ENCODE results near the gene WDR17.

WDR17 gene

DNA sequence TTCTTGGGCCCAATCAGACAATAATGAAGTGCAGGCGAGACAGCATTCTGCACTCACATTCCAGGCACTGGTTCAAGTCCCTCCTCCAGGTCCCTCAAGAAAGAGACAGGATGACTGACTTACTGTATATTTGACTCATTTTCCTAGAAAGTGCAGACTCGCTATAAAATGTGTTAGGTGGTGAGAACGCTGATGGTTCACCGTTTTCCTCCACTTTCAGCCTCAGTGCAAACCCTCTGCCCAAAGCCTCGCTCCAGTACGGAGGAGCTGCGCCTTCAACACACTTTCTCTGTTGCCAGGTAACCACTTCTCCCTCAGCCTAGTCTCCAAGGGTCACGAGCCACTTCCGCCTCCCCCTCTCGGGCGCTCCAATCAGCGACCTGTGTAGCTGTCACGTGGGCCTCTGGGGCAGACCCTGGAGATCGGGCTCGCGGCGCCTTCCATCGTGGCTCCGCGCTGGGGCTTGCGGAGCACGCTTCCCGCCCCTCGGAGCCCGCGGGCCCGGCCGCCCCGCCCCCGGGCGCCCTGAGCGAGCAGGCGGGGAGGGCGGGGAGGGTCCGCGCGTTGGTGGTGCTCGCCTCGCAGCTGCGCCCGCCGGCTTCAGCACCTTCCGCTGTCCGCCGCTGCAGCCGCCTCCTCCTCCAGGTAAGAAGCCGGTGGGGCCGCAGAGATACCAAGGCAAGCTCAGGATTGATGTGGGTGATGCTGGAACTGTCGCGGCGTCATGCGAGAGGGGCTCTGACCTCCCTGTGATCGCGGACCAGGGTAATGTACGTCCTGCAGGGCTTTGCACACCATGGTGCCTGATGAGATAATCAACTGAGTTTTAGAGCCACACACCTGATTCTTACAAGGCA, at the start of gene WDR17:
Gene WDR17 (plus strand): TSS at position 407 of the 857 bp plus-strand sequence. CDS start 45,740 bp downstream, outside the sequence.
- intact Hi-C loops (cut with DNase I), result loop anchor here (10.0 kb wide), 1 partner anchor 279 kb away; no protein-coding TSS in a partner anchor
- peak; percentile 91 to 99 (median 96) for DNase-seq

GRCh38 chr4:176016601-176017000, 49.0 kb upstream of the WDR17 start:
- no peak for DNase-seq
- intact Hi-C loops (cut with DNase I), result no loop called here

DNA sequence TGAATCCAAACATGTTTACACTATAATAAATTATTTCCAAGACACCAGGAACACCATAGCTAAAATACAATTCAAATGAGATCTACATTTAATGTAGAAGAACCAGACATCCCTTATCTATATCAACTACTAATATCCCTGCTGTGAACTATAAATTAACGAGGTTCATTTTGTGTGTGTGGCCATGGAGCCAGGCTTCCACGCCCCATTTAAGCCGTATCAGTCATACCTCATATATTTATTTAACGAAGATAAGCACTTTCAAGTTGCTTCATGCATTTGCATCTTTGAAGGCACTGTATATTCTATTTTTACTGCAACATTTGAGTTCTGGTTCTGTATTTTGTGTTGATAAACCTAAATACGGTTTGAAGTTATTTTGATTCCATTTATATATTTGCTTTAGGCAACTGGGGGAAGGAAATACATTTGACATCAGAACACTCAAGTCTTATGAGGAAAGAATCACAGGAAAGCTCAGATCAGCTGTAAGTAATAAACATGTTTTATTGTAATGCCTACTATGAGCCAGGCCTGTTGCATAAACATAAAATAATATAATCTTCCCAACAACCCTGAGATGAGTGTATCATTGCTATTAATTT, 45.1 kb upstream of the WDR17 start:
- DNase-seq, result no peak
- intact Hi-C loops (cut with DNase I), result no loop called here

GRCh38 chr4:176030391-176030790, 35.2 kb upstream of the WDR17 start:
- no peak for DNase-seq
- intact Hi-C loops (cut with DNase I), result no loop called here

GRCh38 chr4:176031922-176032321, 33.7 kb upstream of the WDR17 start:
- intact Hi-C loops (cut with DNase I), result no loop called here
- DNase-seq, result no peak

DNA sequence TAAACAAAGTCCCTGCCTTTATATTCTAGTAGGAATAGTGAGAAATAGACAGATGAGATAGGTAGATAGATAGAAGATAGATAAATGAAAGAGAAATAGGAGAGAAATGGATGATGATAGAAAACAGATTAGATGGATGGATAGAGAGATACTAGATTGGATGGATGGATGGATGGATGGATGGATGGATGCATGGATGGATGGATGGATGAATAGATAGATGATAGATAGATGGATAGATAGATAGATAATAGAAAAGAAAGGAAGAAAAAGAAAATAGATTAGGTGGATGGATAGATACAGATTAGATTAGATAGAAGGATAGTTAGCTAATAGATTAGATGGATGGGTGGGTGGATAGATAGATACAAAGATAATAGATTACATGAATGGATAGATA, 33.2 kb upstream of the WDR17 start:
- no peak for DNase-seq
- intact Hi-C loops (cut with DNase I), result no loop called here

- intact Hi-C loops (cut with DNase I), result loop anchor here (1.0 kb wide), 1 partner anchor 307 kb away; no protein-coding TSS in a partner anchor
- DNase-seq, result peak in 2 of 10 donors; percentile 19 to 28
These were observed 31.1 kb upstream of the WDR17 start for GRCh38 chr4:176034499-176034898.

DNA sequence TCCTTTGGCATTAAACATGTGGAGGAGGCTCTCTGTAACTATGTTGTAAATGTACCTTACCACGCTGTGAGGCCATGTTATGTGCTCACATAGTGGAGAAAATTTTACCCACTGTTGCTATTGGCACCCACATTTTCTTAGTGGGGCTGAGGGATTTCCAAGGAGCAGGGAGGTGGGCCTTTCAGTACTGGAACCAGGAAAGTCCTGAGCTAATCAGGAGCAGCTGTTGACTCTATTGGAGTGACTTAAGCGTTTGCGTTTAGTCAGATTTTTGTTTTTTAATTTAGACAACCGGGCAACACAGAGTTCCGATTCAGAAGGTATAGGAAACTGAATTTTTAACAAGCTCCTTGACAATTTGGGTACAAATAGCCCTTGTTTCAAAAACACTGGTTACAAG, 30.7 kb upstream of the WDR17 start:
- no peak for DNase-seq
- intact Hi-C loops (cut with DNase I), result loop anchor here (1.0 kb wide), 1 partner anchor 306 kb away; no protein-coding TSS in a partner anchor

DNA sequence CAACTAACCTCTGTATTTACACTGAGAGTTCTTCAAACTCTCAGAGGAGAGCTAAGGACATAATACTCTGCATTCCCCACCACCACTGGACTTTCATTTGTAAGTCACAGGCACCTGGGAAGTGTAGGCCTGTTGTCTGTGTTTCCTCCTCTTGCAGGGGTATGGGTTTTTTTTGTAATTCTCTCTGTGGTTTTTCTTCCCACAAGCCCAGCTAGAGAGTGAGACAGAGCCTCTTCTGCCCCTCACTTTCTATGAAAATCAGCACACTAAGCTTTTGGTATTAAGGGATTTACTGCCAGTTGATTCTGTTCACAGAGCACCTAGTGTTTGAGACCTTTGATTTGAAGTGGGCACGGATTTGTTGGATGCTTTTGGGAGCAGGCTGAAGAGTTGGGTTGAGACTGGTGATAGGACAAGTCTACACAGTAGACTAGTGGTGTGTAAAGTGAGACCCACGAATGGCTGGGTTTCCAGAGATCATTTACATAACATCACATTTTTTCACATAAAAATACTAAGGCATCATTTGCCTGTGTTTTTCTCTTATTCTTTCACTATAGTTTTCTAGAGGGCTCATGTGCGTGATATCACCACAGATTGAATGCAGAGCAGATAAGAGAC, 28.9 kb upstream of the WDR17 start:
- no peak for DNase-seq
- intact Hi-C loops (cut with DNase I), result no loop called here

DNA sequence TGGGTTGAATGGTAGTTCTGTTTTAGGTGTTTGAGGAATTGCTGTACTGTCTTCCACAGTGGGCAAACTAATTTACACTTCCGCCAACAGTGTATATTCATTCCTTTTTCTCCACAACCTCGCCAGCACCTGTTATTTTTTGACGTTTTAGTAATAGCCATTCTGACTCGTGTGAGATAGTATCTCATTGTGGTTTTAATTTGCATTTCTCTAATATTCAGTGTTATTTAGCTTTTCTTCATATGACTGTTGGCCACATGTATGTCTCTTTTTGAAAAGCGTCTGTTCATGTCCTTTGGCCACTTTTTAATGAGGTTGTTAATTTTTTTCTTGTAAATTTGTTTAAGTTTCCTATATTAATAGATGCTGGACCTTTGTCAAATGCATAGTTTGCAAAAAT, 26.9 kb upstream of the WDR17 start:
- intact Hi-C loops (cut with DNase I), result no loop called here
- DNase-seq, result no peak

DNA sequence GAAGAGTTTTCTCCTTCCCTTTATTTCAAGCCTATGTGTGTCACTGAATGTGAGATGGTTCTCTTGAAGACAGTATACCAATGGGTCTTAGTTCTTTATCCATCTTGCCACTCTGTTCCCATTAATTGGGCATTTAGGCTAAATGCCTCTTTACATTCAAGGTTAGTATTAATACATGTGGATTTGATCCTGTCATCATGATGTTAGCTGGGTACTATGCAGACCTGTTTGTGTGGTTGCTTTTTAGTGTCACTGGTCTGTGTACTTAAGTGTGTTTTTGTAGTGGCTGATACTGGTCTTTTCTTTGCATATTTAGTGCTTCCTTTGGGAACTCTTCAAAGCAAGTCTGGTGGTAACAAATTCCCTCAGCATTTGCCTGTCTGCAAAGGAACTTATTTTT, 23.4 kb upstream of the WDR17 start:
- intact Hi-C loops (cut with DNase I), result no loop called here

DNA sequence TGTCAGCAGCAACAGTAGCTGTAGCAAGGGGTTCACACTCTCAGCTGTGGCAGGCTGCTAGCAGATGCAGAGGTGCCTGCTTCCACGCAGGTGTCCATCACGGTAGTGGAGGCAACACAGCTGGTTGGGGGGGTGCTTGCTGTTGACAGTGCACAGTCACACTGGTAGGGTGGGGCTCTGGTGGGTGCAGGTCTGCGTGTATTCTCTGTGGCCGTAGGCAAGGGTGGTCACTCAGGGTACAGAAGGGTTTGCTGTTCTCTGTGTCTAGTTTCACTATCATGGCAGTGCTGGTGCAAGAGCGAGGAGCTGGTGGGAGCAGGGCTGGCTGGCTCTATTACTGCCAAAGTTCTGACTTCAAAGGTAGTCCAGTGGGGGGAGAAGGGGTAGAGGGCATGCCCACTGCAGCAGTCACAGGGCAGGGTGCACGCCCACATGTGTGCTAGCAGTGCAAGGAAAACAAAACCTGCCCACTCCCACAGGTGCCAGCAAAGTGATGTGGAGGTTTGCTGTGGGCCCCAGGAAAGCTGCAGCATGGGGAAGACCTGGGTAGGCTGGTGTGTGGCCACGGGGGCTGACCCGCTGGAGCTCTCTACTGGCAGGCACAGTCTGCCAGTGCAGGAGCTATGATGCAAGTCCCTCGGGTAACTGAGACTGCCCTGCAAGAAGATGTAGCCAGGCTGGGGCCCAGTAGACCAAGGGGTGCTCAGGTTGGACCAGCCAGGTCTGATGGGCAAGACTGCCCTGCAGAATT, 21.6 kb upstream of the WDR17 start:
- intact Hi-C loops (cut with DNase I), result no loop called here

More for the DNA sequence above, 23.4 kb upstream of the WDR17 start:
- DNase-seq, result no peak

GRCh38 chr4:176044589-176044951, 21.1 kb upstream of the WDR17 start:
- peak; percentile 43 to 96 (median 80) for DNase-seq
- intact Hi-C loops (cut with DNase I), result no loop called here

More for the DNA sequence above, 21.6 kb upstream of the WDR17 start:
- peak in 3 of 10 donors; percentile 15 to 50 (median 46) for DNase-seq

GRCh38 chr4:176048631-176049030, 17.0 kb upstream of the WDR17 start:
- intact Hi-C loops (cut with DNase I), result no loop called here
- no peak for DNase-seq

DNA sequence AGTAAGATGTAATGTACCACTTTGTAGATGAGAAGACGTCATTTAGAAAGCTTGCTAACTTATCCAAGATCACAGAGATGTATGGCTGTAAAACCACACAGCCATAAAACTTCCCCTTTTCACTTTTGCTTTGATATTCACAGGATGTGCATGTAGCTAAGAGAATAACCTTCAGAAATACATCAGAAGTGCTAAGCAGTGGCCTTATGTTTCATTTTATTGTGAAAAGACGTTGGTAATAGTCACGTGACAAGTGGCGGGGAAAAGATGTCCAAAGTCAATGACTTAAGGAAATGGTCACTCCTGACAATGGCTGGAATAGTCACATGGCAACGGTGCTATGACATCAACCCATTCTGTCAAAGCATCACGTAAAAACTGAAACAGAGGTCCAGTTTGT, 12.9 kb upstream of the WDR17 start:
- no peak for DNase-seq
- intact Hi-C loops (cut with DNase I), result loop anchor here (10.0 kb wide), 1 partner anchor 98 kb away; no protein-coding TSS in a partner anchor

GRCh38 chr4:176053785-176054184, 11.9 kb upstream of the WDR17 start:
- no peak for DNase-seq
- intact Hi-C loops (cut with DNase I), result loop anchor here (10.0 kb wide), 1 partner anchor 99 kb away; no protein-coding TSS in a partner anchor

GRCh38 chr4:176054942-176055341, 10.7 kb upstream of the WDR17 start:
- intact Hi-C loops (cut with DNase I), result loop anchor here (10.0 kb wide), 1 partner anchor 100 kb away; no protein-coding TSS in a partner anchor
- DNase-seq, result no peak

DNA sequence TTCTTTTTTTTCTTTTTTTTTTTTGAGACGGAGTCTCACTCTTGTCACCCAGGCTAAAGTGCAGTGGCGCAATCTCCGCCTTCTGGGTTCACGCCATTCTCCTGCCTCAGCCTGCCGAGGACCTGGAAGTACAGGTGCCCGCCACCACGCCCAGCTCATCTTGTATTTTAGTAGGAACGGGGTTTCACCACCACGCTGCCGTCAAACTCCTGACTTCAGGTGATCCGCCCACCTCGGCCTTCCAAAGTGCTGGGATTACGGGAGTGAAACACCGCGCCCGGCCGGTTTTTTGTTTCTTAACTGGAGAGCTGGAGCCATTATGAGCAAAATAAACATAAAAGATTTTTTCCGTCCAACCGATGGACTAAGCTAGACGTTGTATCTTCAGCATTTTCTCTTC, 1.9 kb upstream of the WDR17 start:
- DNase-seq, result peak in 3 of 10 donors; percentile 69 to 78 (median 70)
- intact Hi-C loops (cut with DNase I), result loop anchor here (10.0 kb wide), 1 partner anchor 281 kb away; no protein-coding TSS in a partner anchor

- no peak for DNase-seq
- intact Hi-C loops (cut with DNase I), result loop anchor here (10.0 kb wide), 1 partner anchor 280 kb away; no protein-coding TSS in a partner anchor
These were observed 1.1 kb upstream of the WDR17 start for GRCh38 chr4:176064539-176064938.

DNA sequence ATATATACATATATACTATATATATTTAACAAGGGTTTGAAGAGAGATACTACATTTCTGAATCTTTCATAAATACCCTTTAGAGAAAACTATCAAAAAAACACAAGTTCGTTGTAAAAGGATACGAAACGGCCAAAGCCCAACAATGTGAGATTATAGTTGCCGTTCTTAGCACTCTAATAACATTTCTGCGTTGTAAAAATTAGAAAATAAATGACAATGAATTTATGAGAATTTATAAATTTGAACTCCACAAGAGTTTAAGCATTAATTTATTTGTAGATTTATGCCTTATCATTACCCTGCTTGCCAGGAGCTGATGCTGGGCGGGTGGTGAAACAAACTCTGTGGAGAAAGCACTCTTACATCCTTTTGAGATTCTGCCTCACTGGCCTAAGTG, 1.1 kb downstream of the WDR17 start:
- no peak for DNase-seq
- intact Hi-C loops (cut with DNase I), result loop anchor here (10.0 kb wide), 1 partner anchor 278 kb away; no protein-coding TSS in a partner anchor
